Stomach (tissue), 4 donors: ENCODE results near the gene SPHKAP.

ENCODE experiments used
- CTCF ChIP-seq, 7 experiments: fragments of 450-650 bp in 4 of 7; fragments of 200-600 bp in 3 of 7; sonication (generic) in 3 of 7; IDR thresholded peaks; one replicate each; pipeline ENCODE4 v1.5.1; 2016 to 2019; ENCODE audit warnings: antibody characterized with exemption in 7 of 7, control low read depth in 2 of 7, mild to moderate bottlenecking in 1 of 7
- EP300 ChIP-seq: sonication (generic); formaldehyde crosslinking; IDR thresholded peaks from one replicate; pipeline ENCODE4 v1.6.1; 2017; ENCODE audit warnings: antibody characterized with exemption
- POLR2A ChIP-seq, 4 donors: fragments of 450-650 bp; IDR thresholded peaks; one replicate each; pipeline ENCODE4 v1.6.1; 2016; ENCODE audit warnings: antibody characterized with exemption in 4 of 4, control low read depth in 2 of 4, mild to moderate bottlenecking in 1 of 4, moderate library complexity in 1 of 4
- POLR2AphosphoS5 ChIP-seq, 3 donors: sonication (generic); formaldehyde crosslinking; IDR thresholded peaks; one replicate each; pipeline ENCODE4 v1.6.1; 2016; ENCODE audit warnings: antibody characterized with exemption in 3 of 3

GRCh38 chr2:228135300-228135699 lies 46.2 kb downstream of the SPHKAP start:
- TF ChIP-seq POLR2AphosphoS5 (IDR thresholded peaks at IDR 0.05) (no peak), POLR2A (IDR thresholded peaks at IDR 0.05) (no peak), CTCF (IDR thresholded peaks at IDR 0.05) (no peak), EP300 (no peak)
